Neural cell (in vitro differentiated cells): Measurements from ENCODE around the gene NOL9.

Experiments
- CTCF ChIP-seq: fragments of 450-650 bp; IDR thresholded peaks from 2 replicates; pipeline ENCODE4 v1.5.1; 2014; ENCODE audit warnings: antibody characterized with exemption, mild to moderate bottlenecking, moderate library complexity; ENCODE audit not compliant: poor library complexity, severe bottlenecking
- EP300 ChIP-seq: fragments of 450-650 bp; conservative IDR thresholded peaks from 2 replicates; pipeline ENCODE4 v1.6.1; 2014; ENCODE audit warnings: antibody characterized with exemption, mild to moderate bottlenecking, moderate library complexity; ENCODE audit not compliant: poor library complexity, severe bottlenecking
- EZH2 ChIP-seq: fragments of 200-600, 300-800 bp; shearing (Covaris generic), sonication (generic); IDR thresholded peaks from 2 replicates; pipeline ENCODE4 v1.6.1; 2014; ENCODE audit warnings: antibody characterized with exemption, low read length, borderline replicate concordance, mild to moderate bottlenecking; ENCODE audit not compliant: insufficient read depth, poor library complexity, severe bottlenecking
- POLR2AphosphoS5 ChIP-seq: IDR thresholded peaks from 2 replicates; pipeline ENCODE4 v1.6.1; 2012
- RAD21 ChIP-seq: fragments of 450-650 bp; conservative IDR thresholded peaks from 2 replicates; pipeline ENCODE4 v1.6.1; 2014; ENCODE audit warnings: antibody characterized with exemption, mild to moderate bottlenecking, moderate library complexity
- REST ChIP-seq: IDR thresholded peaks from 2 replicates; pipeline ENCODE4 v1.6.1; 2012; ENCODE audit warnings: borderline replicate concordance
- SMC3 ChIP-seq: fragments of 450-650 bp; conservative IDR thresholded peaks from 2 replicates; pipeline ENCODE4 v1.6.1; 2014; ENCODE audit warnings: antibody characterized with exemption, mild to moderate bottlenecking, moderate library complexity; ENCODE audit not compliant: poor library complexity
- TAF1 ChIP-seq: IDR thresholded peaks from 2 replicates; pipeline ENCODE4 v1.6.1; 2012; ENCODE audit warnings: low read depth

GRCh38 chr1:6499296-6499695, 55.0 kb downstream of the NOL9 start:
- TF ChIP-seq EP300, result no peak
- TF ChIP-seq CTCF, result no peak
- TF ChIP-seq RAD21, result no peak
- TF ChIP-seq POLR2AphosphoS5, result no peak
- TF ChIP-seq REST, result no peak
- no peak for TF ChIP-seq EZH2
- no peak for TF ChIP-seq TAF1
- TF ChIP-seq SMC3, result no peak
